ENCODE results near the gene TOR3A.

The TOR3A gene

DNA sequence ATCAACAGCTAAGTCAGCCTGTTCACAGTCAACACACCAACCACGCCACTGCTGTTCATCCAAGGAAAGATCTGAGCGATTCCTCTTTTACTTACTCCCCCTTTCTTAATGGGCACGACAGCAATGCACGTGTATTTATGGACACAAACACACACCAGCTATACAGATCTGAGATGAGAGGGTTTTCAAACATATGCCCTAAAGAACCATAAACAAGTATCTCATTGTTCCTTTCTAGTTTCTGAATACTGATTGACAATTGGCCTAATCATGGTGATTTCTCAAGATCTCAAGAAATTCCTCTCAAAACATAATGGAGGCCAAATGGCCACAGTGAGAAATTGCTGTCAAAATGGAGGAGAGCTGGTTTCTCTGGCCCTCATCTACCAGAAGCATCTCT, 18.0 kb downstream of the TOR3A start:
- no peak overlapping the region for H3K4me3 ChIP-seq (ENCODE audit: low read depth, low read length)
- DNase-seq (ENCODE audit: low read depth): no peak
- TF ChIP-seq MYC (IDR thresholded peaks at IDR 0.05; ENCODE audit: low read depth, low read length) (no peak), POLR2A (IDR thresholded peaks at IDR 0.05; ENCODE audit: extremely low read depth, insufficient read length) (no peak)
- TF ChIP-seq, protein P1, sequence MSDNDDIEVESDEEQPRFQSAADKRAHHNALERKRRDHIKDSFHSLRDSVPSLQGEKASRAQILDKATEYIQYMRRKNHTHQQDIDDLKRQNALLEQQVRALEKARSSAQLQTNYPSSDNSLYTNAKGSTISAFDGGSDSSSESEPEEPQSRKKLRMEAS (IDR thresholded peaks at IDR 0.05; ENCODE audit: low read depth, low read length): no peak
- TF ChIP-seq, protein P2, sequence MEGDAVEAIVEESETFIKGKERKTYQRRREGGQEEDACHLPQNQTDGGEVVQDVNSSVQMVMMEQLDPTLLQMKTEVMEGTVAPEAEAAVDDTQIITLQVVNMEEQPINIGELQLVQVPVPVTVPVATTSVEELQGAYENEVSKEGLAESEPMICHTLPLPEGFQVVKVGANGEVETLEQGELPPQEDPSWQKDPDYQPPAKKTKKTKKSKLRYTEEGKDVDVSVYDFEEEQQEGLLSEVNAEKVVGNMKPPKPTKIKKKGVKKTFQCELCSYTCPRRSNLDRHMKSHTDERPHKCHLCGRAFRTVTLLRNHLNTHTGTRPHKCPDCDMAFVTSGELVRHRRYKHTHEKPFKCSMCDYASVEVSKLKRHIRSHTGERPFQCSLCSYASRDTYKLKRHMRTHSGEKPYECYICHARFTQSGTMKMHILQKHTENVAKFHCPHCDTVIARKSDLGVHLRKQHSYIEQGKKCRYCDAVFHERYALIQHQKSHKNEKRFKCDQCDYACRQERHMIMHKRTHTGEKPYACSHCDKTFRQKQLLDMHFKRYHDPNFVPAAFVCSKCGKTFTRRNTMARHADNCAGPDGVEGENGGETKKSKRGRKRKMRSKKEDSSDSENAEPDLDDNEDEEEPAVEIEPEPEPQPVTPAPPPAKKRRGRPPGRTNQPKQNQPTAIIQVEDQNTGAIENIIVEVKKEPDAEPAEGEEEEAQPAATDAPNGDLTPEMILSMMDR (IDR thresholded peaks at IDR 0.05; ENCODE audit: low read depth, low read length): no peak

DNA sequence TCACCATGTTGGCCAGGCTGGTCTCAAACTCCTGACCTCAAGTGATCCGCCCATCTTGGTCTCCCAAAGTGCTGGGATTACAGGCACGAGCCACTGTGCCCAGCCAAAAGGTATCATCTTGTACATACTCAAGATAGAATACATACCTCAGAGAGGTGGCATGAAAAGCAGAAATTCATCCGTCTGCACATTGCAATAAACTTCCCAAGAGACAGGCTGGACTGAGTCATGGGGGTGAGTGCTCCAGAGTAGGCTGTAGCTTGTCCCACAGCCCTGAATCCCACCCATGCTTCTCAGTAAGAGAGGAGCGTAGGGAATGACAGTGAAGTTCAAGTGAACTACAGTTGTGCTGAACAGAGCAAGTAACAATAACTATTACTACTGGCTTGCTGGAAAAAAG, 19.7 kb downstream of the TOR3A start:
- TF ChIP-seq POLR2A (IDR thresholded peaks at IDR 0.05; ENCODE audit: extremely low read depth, insufficient read length) (no peak), MYC (IDR thresholded peaks at IDR 0.05; ENCODE audit: low read depth, low read length) (no peak)
- TF ChIP-seq, protein P1 (IDR thresholded peaks at IDR 0.05; ENCODE audit: low read depth, low read length): no peak
- TF ChIP-seq, protein P2 (IDR thresholded peaks at IDR 0.05; ENCODE audit: low read depth, low read length): no peak
- DNase-seq (ENCODE audit: low read depth): no peak
- no peak overlapping the region for H3K4me3 ChIP-seq (ENCODE audit: low read depth, low read length)

DNA sequence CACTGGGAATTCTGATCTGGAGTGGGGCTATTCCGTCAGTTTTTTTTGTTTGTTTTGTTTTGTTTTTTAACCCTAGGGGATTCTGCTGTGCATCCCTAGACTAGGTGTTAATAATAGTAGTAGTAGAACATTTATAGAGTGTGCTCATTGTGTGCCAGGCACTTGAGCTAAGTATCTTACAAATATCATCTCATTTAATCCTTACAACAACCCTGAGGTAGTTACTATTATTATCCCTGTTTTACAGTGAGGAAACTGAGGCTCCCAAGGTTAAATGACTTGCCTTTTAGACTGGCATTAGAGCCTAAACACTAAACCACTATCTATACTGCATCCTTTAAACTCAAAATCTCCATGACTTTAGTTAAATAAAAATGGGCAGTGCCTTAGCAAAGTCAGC, 22.1 kb downstream of the TOR3A start:
- no peak overlapping the region for H3K4me3 ChIP-seq (ENCODE audit: low read depth, low read length)
- TF ChIP-seq MYC (IDR thresholded peaks at IDR 0.05; ENCODE audit: low read depth, low read length) (no peak), POLR2A (IDR thresholded peaks at IDR 0.05; ENCODE audit: extremely low read depth, insufficient read length) (no peak)
- TF ChIP-seq, protein P1 (IDR thresholded peaks at IDR 0.05; ENCODE audit: low read depth, low read length): no peak
- TF ChIP-seq, protein P2 (IDR thresholded peaks at IDR 0.05; ENCODE audit: low read depth, low read length): no peak
- no peak for DNase-seq (ENCODE audit: low read depth)

DNA sequence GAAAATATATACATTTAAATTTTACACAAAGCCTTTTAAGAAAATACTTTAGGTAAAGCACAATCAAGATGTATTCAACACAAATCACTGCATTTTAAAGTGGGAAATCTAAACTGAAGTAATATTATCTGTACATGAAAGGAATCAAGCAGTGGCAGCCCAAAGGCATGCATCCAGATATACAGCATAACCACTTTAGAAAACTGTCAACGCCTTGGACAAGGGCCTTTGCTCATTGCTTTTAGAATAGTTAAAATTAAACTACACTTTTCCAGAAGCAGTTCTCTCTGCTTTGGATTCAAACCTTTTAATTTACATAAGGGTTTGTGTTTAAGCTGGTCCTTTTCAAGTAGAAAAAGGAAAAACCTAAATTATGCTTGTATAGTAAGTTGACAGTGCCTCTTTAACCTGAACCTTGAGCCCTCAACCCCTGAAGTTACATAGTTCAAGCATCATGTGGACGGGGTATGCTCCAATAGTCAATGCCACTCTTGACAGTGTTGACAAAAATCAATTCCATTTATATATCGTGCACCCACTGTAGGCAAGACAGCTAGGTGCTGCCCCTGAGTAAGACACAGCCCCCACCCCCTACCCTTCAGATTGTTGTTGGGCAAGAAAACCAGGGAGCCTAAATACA, 22.9 kb downstream of the TOR3A start:
- TF ChIP-seq, protein P1 (IDR thresholded peaks at IDR 0.05; ENCODE audit: low read depth, low read length): no peak
- TF ChIP-seq POLR2A (IDR thresholded peaks at IDR 0.05; ENCODE audit: extremely low read depth, insufficient read length) (no peak), MYC (IDR thresholded peaks at IDR 0.05; ENCODE audit: low read depth, low read length) (no peak)
- TF ChIP-seq, protein P2 (IDR thresholded peaks at IDR 0.05; ENCODE audit: low read depth, low read length): no peak
- DNase-seq (ENCODE audit: low read depth): no peak
- no peak overlapping the region for H3K4me3 ChIP-seq (ENCODE audit: low read depth, low read length)

DNA sequence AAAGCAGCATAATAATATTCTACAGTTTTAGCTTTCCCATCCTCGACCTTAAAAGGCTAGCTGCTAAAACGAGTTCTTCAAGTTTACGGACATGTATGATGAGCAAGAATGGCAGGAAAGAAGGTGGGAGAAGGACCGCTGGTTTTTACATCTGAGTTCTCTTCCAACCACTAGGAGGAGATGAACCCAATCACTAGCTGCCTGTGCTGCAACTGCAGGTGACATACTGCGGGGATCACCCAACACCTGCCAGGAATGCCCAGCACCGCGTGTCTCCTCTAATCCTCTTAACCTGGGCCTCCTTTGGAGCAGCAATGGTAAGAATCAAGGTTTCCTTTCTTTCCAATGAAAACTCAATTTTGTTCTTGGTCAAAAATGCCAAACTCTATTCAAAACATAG, 23.5 kb downstream of the TOR3A start:
- DNase-seq (ENCODE audit: low read depth): no peak
- H3K4me3 ChIP-seq (ENCODE audit: low read depth, low read length): no peak overlapping the region
- TF ChIP-seq, protein P1 (IDR thresholded peaks at IDR 0.05; ENCODE audit: low read depth, low read length): no peak
- no peak for TF ChIP-seq MYC (IDR thresholded peaks at IDR 0.05; ENCODE audit: low read depth, low read length)
- TF ChIP-seq, protein P2 (IDR thresholded peaks at IDR 0.05; ENCODE audit: low read depth, low read length): no peak
- TF ChIP-seq POLR2A (IDR thresholded peaks at IDR 0.05; ENCODE audit: extremely low read depth, insufficient read length): no peak
